Hepatocyte (in vitro differentiated cells): ENCODE data around the gene CWC27.

Source experiments
- CTCF ChIP-seq: fragments of 200-600 bp; sonication (generic); IDR thresholded peaks from 2 replicates; pipeline ENCODE4 v1.5.1; 2016; ENCODE audit warnings: antibody characterized with exemption, mild to moderate bottlenecking; ENCODE audit not compliant: poor library complexity
- EZH2 ChIP-seq: fragments of 200-600 bp; sonication (generic); IDR thresholded peaks from 2 replicates; pipeline ENCODE4 v1.6.1; 2016; ENCODE audit warnings: antibody characterized with exemption, mild to moderate bottlenecking, borderline replicate concordance

- TF ChIP-seq EZH2, result no peak
- no peak for TF ChIP-seq CTCF
Observed at GRCh38 chr5:64865662-64866061, 96.9 kb downstream of the CWC27 start.
